ENCODE results near the gene SLC35F6.
"Not testable (repeated sequence)": the region's sequence is repeated elsewhere in the genome, so short reads cannot be mapped to it uniquely, and the experiment has no call there.

The SLC35F6 gene

GRCh38 chr2:26756337-26756736 lies 7.7 kb upstream of the SLC35F6 start:
- DNase-seq (no peak), ATAC-seq (no peak)

- DNase-seq (peak; percentile 44), ATAC-seq (peak; percentile 44)
These were observed 6.0 kb upstream of the SLC35F6 start for GRCh38 chr2:26757873-26758789.

GRCh38 chr2:26758790-26759321 lies 5.2 kb upstream of the SLC35F6 start:
- ATAC-seq, result no peak
- DNase-seq, result no peak

- DNase-seq, result no peak
- ATAC-seq, result no peak
These were observed 4.2 kb upstream of the SLC35F6 start for GRCh38 chr2:26759845-26760244.

- not testable (repeated sequence) for DNase-seq, ATAC-seq
These were observed 3.1 kb upstream of the SLC35F6 start for GRCh38 chr2:26760991-26761390.

GRCh38 chr2:26763019-26763418 lies 1.1 kb upstream of the SLC35F6 start:
- DNase-seq (no peak), ATAC-seq (no peak)

GRCh38 chr2:26764906-26765305 lies 822 bp downstream of the SLC35F6 start:
- ATAC-seq (no peak), DNase-seq (no peak)

GRCh38 chr2:26765475-26766200 lies 1.6 kb downstream of the SLC35F6 start:
- DNase-seq (no peak), ATAC-seq (no peak)

GRCh38 chr2:26767129-26767528 lies 3.0 kb downstream of the SLC35F6 start:
- DNase-seq (no peak), ATAC-seq (no peak)

GRCh38 chr2:26767894-26768487 lies 3.9 kb downstream of the SLC35F6 start:
- ATAC-seq, result no peak
- no peak for DNase-seq

- DNase-seq (no peak), ATAC-seq (no peak)
These were observed 4.6 kb downstream of the SLC35F6 start for GRCh38 chr2:26768759-26769088.

- DNase-seq, result peak; percentile 49
- peak; percentile 51 for ATAC-seq
These were observed 5.1 kb downstream of the SLC35F6 start for GRCh38 chr2:26769089-26769761.

- DNase-seq, result peak; percentile 57
- ATAC-seq, result peak; percentile 38
These were observed 7.0 kb downstream of the SLC35F6 start for GRCh38 chr2:26770986-26771586.

GRCh38 chr2:26772064-26773001 lies 8.2 kb downstream of the SLC35F6 start:
- DNase-seq, result no peak
- ATAC-seq, result peak; percentile 33

GRCh38 chr2:26776195-26776800 lies 12.2 kb downstream of the SLC35F6 start:
- ATAC-seq, result no peak
- DNase-seq, result no peak

GRCh38 chr2:26778098-26778497 lies 14.0 kb downstream of the SLC35F6 start:
- DNase-seq (no peak), ATAC-seq (no peak)

GRCh38 chr2:26778507-26778906 lies 14.4 kb downstream of the SLC35F6 start:
- ATAC-seq (peak; percentile 15), DNase-seq (no peak)

- no peak for DNase-seq
- ATAC-seq, result no peak
These were observed 16.2 kb downstream of the SLC35F6 start for GRCh38 chr2:26780203-26780760.

GRCh38 chr2:26782876-26783704 lies 19.0 kb downstream of the SLC35F6 start:
- DNase-seq, result no peak
- ATAC-seq, result no peak

All from stimulated activated naive CD8-positive, alpha-beta T cell treated with anti-CD3 and anti-CD28 coated beads, Interleukin-15, Interleukin-2, amounts not matched to agents 100 U/mL and 50 U/mL, for 24 hours (primary cell).